HG03060 (cell line): ENCODE data around the gene TRMT112.
A peak's percentile ranks its signal among the peaks of the same experiment; 100 is the strongest.

Experiments
- ATAC-seq: cut with Tn5 transposase; IDR thresholded peaks from one replicate; pipeline ENCODE4 v1.9.1; 2021; ENCODE audit warnings: low read depth, moderate number of reproducible peaks; ENCODE audit not compliant: unreplicated experiment

The TRMT112 gene

GRCh38 chr11:64283092-64283491 lies 34.3 kb downstream of the TRMT112 start:
- ATAC-seq = no peak

- ATAC-seq = no peak
Observed at GRCh38 chr11:64281957-64282770, 35.2 kb downstream of the TRMT112 start.

DNA sequence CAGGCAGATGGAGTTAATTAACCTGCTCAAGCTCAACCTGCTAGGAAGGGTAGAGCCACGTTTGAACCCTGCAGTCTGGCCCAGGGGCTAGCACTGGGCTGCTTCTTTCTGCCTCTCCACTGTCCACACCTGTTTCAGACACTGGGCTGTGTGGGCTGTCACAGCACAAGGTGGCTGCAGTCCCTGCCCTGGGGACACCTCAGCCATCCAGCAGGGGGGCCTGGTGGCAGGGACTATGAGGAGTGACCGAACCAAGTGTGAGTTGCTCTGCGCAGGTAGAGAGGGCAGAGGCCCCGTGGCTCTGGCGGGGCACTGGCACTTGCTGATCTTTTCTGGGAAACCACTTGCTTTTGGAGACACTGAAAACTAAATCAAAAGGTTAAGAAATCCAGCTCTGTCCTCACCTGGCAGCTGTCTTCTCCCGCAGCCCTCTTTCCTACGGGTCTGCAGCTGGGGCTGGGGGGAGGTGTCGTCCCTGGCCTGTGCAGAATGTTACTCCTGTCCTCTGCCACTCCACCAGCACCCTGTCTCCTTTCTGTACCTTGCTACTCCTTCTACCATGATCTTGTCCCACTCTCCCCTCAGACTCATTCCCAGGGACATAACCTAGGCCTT lies 38.7 kb downstream of the TRMT112 start:
- ATAC-seq = no peak

DNA sequence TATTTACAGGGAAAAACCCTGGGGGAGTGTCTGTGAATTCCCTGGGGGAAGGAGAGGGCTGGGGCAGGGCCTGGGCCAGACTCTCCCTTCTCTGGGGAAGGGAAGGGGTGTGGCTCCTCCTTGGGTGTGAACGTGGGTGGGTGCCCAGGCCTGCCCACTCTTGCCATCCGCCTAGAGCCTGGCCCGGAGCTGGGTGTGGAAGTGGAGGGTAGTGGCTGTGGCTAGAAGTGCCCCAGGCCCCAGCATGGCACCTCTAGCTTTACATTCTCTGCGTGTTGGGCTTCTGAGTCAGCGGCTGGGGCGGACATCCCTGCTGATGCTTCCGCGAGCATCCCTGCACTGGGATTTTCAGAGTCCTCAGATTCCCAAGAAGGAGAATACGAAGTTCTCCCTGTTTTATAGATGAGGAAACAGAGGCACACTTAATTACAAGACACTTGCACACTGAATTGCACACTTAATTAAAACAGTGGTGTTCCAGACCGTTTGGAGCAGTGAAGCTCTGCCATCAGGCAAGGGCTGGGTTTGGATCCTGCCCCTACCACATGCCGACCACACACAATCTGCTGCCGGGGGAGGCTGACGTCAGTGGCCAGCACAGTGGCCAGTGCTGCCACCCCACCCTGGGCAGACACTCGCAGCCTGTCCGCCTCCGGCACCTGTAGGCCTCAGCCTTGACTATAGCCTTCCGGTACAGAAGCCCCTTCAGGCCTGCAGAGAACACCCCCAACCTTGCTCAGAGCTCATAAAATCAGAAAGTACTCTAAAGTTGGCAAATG lies 40.5 kb downstream of the TRMT112 start:
- ATAC-seq = no peak

- ATAC-seq = no peak
Observed at GRCh38 chr11:64275841-64276240, 41.5 kb downstream of the TRMT112 start.

GRCh38 chr11:64275031-64275800 lies 42.1 kb downstream of the TRMT112 start:
- no peak for ATAC-seq

GRCh38 chr11:64269540-64270220 lies 47.7 kb downstream of the TRMT112 start:
- ATAC-seq = peak; percentile 71

GRCh38 chr11:64268893-64269539 lies 48.3 kb downstream of the TRMT112 start:
- no peak for ATAC-seq

- ATAC-seq = no peak
Observed at GRCh38 chr11:64268025-64268892, 49.1 kb downstream of the TRMT112 start.

- ATAC-seq = no peak
Observed at GRCh38 chr11:64267207-64267945, 50.0 kb downstream of the TRMT112 start.
